K562 (cell line): ENCODE results near the gene ATP5MK. TPM values are rescaled to one million over a fixed set of nuclear protein-coding genes. Genes with fewer than 3 reads are reported as not detected.

Experiments used
- ATAC-seq: fragments of 200-7000 bp; cut with Tn5 transposase; 3 replicates; pipeline ENCODE4 v1.9.1; 2020; ENCODE audit warnings: moderate library complexity
- BruUV-seq: library from RNA; stranded (reverse); fragments of 400-500 nt; replicated peaks from 2 replicates; lab custom pipeline; 2021; lab: Mats Ljungman, UMichigan
- CTCF ChIA-PET: fragments of 300-600 bp; formaldehyde crosslinking; extraction: SDS; loops from one replicate; lab custom pipeline; 2021; ENCODE audit warnings: low intra/inter-chr PET ratio; lab: Yijun Ruan, JAX
- POLR2A ChIA-PET: fragments of 300-600, 350-650 bp; sonication (Branson Sonifier 250); formaldehyde crosslinking; extraction: SDS; loops from one replicate; lab custom pipeline; 2021; ENCODE audit warnings: antibody characterized with exemption, inconsistent platforms; lab: Yijun Ruan, JAX
- DNase-seq, 4 experiments: peaks; one replicate each; pipeline versions ENCODE4 v3.0.0 to v3.0.0-alpha.2; 2011 to 2018; ENCODE audit warnings: low spot score in 3 of 4, mixed read lengths in 3 of 4; ENCODE audit errors: extremely low read depth in 1 of 4
- FAIRE-seq: peaks from 2 replicates; lab custom pipeline; 2011; peaks lifted over from hg19 to GRCh38; lab: Jason Lieb, UNC
- H2AFZ ChIP-seq: 2 replicates; pipeline ENCODE4 v1.6.0; 2011; ENCODE audit warnings: low read depth, low read length, control low read depth, inconsistent platforms
- H3K27ac ChIP-seq: fragments of 200-600 bp; 3 replicates; pipeline ENCODE4 v1.8.0; 2011; ENCODE audit warnings: low read depth, mild to moderate bottlenecking, control low read depth, inconsistent platforms, low read length, moderate library complexity, mixed read lengths; ENCODE audit errors: extremely low read depth
- H3K27me3 ChIP-seq, 2 experiments: fragments of 300-600 bp in 1 of 2; 2 replicates in 1 of 2; 3 replicates in 1 of 2; pipeline versions ENCODE4 v1.6.0 to v1.8.0; 2011; ENCODE audit warnings: inconsistent platforms in 2 of 2, low read length in 2 of 2, mild to moderate bottlenecking in 1 of 2, mixed read lengths in 1 of 2, moderate library complexity in 1 of 2; ENCODE audit not compliant: control insufficient read depth in 2 of 2, insufficient read depth in 2 of 2
- H3K36me3 ChIP-seq: fragments of 300-600 bp; 3 replicates; pipeline ENCODE4 v1.8.0; 2011; ENCODE audit warnings: mild to moderate bottlenecking, low read length, inconsistent platforms; ENCODE audit not compliant: control insufficient read depth, insufficient read depth
- H3K4me1 ChIP-seq, 2 experiments: fragments of 200-600 bp in 1 of 2; replicated peaks in 1 of 2; 2 replicates in 1 of 2; 3 replicates in 1 of 2; pipeline versions ENCODE4 v1.5.1 to v1.8.0; 2011; ENCODE audit warnings: inconsistent platforms in 2 of 2, low read length in 2 of 2, mild to moderate bottlenecking in 1 of 2, mixed read lengths in 1 of 2, moderate library complexity in 1 of 2; ENCODE audit not compliant: control insufficient read depth in 2 of 2, insufficient read depth in 2 of 2
- H3K4me2 ChIP-seq: 2 replicates; pipeline ENCODE4 v1.6.1; 2011; ENCODE audit warnings: low read length, control low read depth, inconsistent platforms, mixed read lengths; ENCODE audit not compliant: insufficient read depth
- H3K4me3 ChIP-seq: fragments of 200-600 bp; sonication (generic), shearing (Covaris generic); 2 replicates; pipeline ENCODE4 v1.5.1; 2016; ENCODE audit warnings: control low read depth, inconsistent platforms
- H3K79me2 ChIP-seq: fragments of 200-600 bp; 3 replicates; pipeline ENCODE4 v1.8.0; 2011; ENCODE audit warnings: low read length, inconsistent platforms; ENCODE audit not compliant: control insufficient read depth, insufficient read depth
- H3K9ac ChIP-seq, 2 experiments: 2 replicates each; pipeline versions ENCODE4 v1.6.0 to v1.6.1; 2011; ENCODE audit warnings: low read depth in 2 of 2, low read length in 2 of 2, control low read depth in 1 of 2, inconsistent platforms in 1 of 2, mild to moderate bottlenecking in 1 of 2, mixed read lengths in 1 of 2; ENCODE audit not compliant: insufficient read depth in 1 of 2
- H3K9me1 ChIP-seq: one replicate; pipeline ENCODE4 v1.6.0; 2011; ENCODE audit warnings: inconsistent platforms, mild to moderate bottlenecking, low read length, moderate library complexity; ENCODE audit not compliant: control insufficient read depth, insufficient read depth
- H3K9me3 ChIP-seq: replicated peaks from 2 replicates; pipeline ENCODE4 v1.5.1; 2011; ENCODE audit warnings: low read depth, low read length, inconsistent platforms; ENCODE audit not compliant: control insufficient read depth, insufficient read depth
- H4K20me1 ChIP-seq: replicated peaks from 2 replicates; pipeline ENCODE4 v1.6.1; 2011; ENCODE audit warnings: low read length, inconsistent platforms, mixed read lengths; ENCODE audit not compliant: control insufficient read depth, insufficient read depth
- EZH2 ChIP-seq: IDR thresholded peaks from 2 replicates; pipeline ENCODE4 v1.6.1; 2012; ENCODE audit warnings: low read depth, mild to moderate bottlenecking, inconsistent platforms, low read length, borderline replicate concordance
- MCM7 ChIP-seq, 2 experiments: fragments of 450-650 bp; IDR thresholded peaks; 2 replicates each; pipeline ENCODE4 v1.6.1; 2016 to 2018
- MED1 ChIP-seq: sonication (generic); formaldehyde crosslinking; IDR thresholded peaks from 2 replicates; pipeline ENCODE4 v1.8.1; 2023; ENCODE audit warnings: missing genetic modification reagents, borderline replicate concordance
- NFE2 ChIP-seq: IDR thresholded peaks from 2 replicates; pipeline ENCODE4 v1.6.1; 2014; ENCODE audit warnings: antibody characterized with exemption, low read depth
- SNIP1 ChIP-seq: fragments of 450-650 bp; IDR thresholded peaks from 2 replicates; pipeline ENCODE4 v1.7.1; 2017; ENCODE audit warnings: low read depth, mild to moderate bottlenecking
- SUPT5H ChIP-seq: fragments of 450-650 bp; IDR thresholded peaks from 2 replicates; pipeline ENCODE4 v1.6.1; 2016
- USF2 ChIP-seq: sonication (generic); formaldehyde crosslinking; IDR thresholded peaks from 2 replicates; pipeline ENCODE4 v1.5.0; 2020; ENCODE audit warnings: missing genetic modification reagents
- ZNF3 ChIP-seq: fragments of 250-450 bp; sonication (Bioruptor Pico); IDR thresholded peaks from 2 replicates; pipeline ENCODE4 v1.5.0; 2021; ENCODE audit warnings: mild to moderate bottlenecking, moderate library complexity
- ZNF408 ChIP-seq: fragments of 250-450 bp; sonication (Bioruptor Pico); IDR thresholded peaks from 2 replicates; pipeline ENCODE4 v1.4.0; 2020; ENCODE audit warnings: low read depth, mild to moderate bottlenecking, moderate library complexity
- ZNF79 ChIP-seq: fragments of 250-450 bp; sonication (Bioruptor Pico); IDR thresholded peaks from 2 replicates; pipeline ENCODE4 v1.4.0; 2020; ENCODE audit warnings: low read depth, mild to moderate bottlenecking, moderate library complexity
- WGBS: fragments of 100-300 bp; shearing (Covaris generic); methylation state at CpG from one replicate; pipeline ENCODE4 v1.1.6; 2016; ENCODE audit warnings: low coverage, mixed read lengths; ENCODE audit not compliant: insufficient coverage; ENCODE audit errors: missing lambda C conversion rate; 5-methylcytosine and 5-hydroxymethylcytosine counted together
- in situ Hi-C: fragments of 300-500 bp; cut with MboI; formaldehyde crosslinking; loops from 4 replicates; pipeline ENCODE4 v1.15.0; 2018; ENCODE audit warnings: inconsistent platforms, mixed read lengths
- intact Hi-C: fragments of 100-400 bp; cut with micrococcal nuclease; formaldehyde crosslinking; loops from 2 replicates; pipeline ENCODE4 v1.14.2; 2022
- polyA plus RNA-seq, 8 experiments: library from polyadenylated mRNA; depleted of rRNA in 4 of 8; stranded (reverse) in 5 of 8; unstranded in 3 of 8; fragments of >200 nt; fragmentation: Nextera tagmentation in 2 of 8; fragmentation: Illumina TruSeq in 1 of 8; extraction: Ambion mirVana in 2 of 8; extraction: Trizol in 1 of 8; gene quantifications; 2 replicates each; pipeline versions ENCODE4 v1.2.1 to v1.2.3, GENCODE V29; 2011 to 2014; ENCODE audit warnings: inconsistent platforms in 1 of 8, missing spikeins in 1 of 8
- total RNA-seq, 7 experiments: library from RNA; depleted of rRNA in 6 of 7; stranded (reverse); fragments of >200 nt in 6 of 7; fragmentation: Illumina TruSeq in 2 of 7; extraction: Trizol in 2 of 7; gene quantifications; 2 replicates each; pipeline versions ENCODE4 v1.2.1 to v1.2.3, GENCODE V29; 2011 to 2021; ENCODE audit warnings: low replicate concordance in 1 of 7
- TF ChIP-seq, protein P1 (sequence below): sonication (generic); formaldehyde crosslinking; IDR thresholded peaks from 2 replicates; pipeline ENCODE4 v1.8.1; 2023; ENCODE audit warnings: mild to moderate bottlenecking, missing genetic modification reagents, moderate library complexity
- TF ChIP-seq, protein P2 (sequence below), 2 experiments: fragments of 450-650 bp; IDR thresholded peaks; 2 replicates each; pipeline ENCODE4 v1.6.1; 2016; ENCODE audit warnings: mild to moderate bottlenecking in 2 of 2, borderline replicate concordance in 1 of 2, low read depth in 1 of 2, moderate library complexity in 1 of 2

Gene ATP5MK
- total and polyA plus RNA-seq, 9 of the 15 experiments (the other 6 are each of a cell fraction or from before 2014, with no cell fraction given), result 182 to 1,810 (median 741) TPM

DNA sequence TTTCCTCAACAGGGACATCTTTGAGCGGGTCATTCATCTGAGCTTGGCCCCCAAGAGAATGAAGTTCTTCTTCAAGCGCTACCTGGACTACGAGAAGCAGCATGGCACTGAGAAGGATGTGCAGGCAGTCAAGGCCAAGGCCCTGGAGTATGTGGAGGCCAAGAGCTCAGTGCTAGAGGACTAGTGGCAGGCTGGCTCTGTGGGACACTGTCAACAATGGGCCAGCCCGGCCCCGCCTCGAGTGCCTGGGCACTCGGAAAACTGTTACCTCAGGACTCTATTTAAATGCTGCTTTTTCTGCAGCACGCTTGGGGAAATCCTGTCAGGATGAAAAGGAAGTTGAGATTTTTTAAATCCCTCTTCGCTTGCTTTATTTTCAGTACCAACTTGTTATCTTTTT is 49.1 kb upstream of the ATP5MK start (continued):
- TF ChIP-seq, protein P1, sequence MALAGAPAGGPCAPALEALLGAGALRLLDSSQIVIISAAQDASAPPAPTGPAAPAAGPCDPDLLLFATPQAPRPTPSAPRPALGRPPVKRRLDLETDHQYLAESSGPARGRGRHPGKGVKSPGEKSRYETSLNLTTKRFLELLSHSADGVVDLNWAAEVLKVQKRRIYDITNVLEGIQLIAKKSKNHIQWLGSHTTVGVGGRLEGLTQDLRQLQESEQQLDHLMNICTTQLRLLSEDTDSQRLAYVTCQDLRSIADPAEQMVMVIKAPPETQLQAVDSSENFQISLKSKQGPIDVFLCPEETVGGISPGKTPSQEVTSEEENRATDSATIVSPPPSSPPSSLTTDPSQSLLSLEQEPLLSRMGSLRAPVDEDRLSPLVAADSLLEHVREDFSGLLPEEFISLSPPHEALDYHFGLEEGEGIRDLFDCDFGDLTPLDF (CRISPR knock-in tag), result no peak

DNA sequence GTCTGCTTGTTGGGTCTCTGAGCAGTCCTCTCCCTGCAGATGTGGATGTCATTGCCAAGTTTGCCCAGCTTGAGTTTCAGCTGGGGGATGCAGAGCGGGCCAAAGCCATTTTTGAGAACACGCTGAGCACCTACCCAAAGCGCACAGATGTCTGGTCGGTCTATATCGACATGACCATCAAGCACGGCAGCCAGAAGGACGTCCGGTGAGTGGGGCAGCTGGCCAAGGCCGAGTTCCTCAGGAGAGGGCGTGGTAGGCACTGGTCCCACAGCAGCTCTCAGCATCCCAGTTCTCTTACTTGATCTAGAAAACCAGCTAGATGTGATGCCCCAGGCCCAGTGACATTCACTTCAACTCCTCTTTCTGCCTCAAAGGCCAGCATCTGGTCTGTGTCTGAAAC is 48.2 kb upstream of the ATP5MK start:
- no TSS peak for BruUV-seq
- no peak overlapping the region for H2AFZ ChIP-seq
- DNase-seq (no peak), FAIRE-seq (no peak), ATAC-seq (no peak)
- H3K4me1 ChIP-seq, result peaks cover 0 to 2% of the 10 kb centered on the region in 2 experiments; a peak in 2 of 5 replicates
- ChIA-PET POLR2A (interaction anchor here (1.2 kb wide), 1 partner anchor 10 kb away, joined by 4 read pairs; no protein-coding TSS in a partner anchor), CTCF (interaction anchor here (0.5 kb wide), 1 partner anchor 26 kb away, joined by 3 read pairs; no protein-coding TSS in a partner anchor)
- H3K9me3 ChIP-seq, result no peaks in the 10 kb centered on the region
- H3K27ac ChIP-seq, result no peak overlapping the region
- H3K4me2 ChIP-seq, result no peak overlapping the region
- whole genome bisulfite sequencing, result 96% methylated on average over 8 of the region's 10 CpGs
- 0 out of 2 replicates have a peak, but pooled peaks cover 3% of the 10 kb centered on the region for H4K20me1 ChIP-seq
- peaks cover 82% of the 10 kb centered on the region; the same call in 2 of the 3 replicates for H3K36me3 ChIP-seq
- H3K9ac ChIP-seq, result no peak overlapping the region
- in situ Hi-C loops (no loop called here), intact Hi-C loops (no loop called here)
- H3K79me2 ChIP-seq, result no peaks in the 10 kb centered on the region
- no peaks in the 10 kb centered on the region for H3K27me3 ChIP-seq
- H3K9me1 ChIP-seq, result no peaks in the 10 kb centered on the region
- H3K4me3 ChIP-seq, result no peak overlapping the region
- TF ChIP-seq MED1, result no peak
- TF ChIP-seq USF2 (CRISPR knock-in tag), result no peak
- no peak for TF ChIP-seq MCM7 (IDR thresholded peaks at IDR 0.05)
- TF ChIP-seq EZH2, result no peak
- no peak for TF ChIP-seq NFE2
- no peak for TF ChIP-seq SNIP1
- TF ChIP-seq SUPT5H, result no peak
- TF ChIP-seq, protein P2, sequence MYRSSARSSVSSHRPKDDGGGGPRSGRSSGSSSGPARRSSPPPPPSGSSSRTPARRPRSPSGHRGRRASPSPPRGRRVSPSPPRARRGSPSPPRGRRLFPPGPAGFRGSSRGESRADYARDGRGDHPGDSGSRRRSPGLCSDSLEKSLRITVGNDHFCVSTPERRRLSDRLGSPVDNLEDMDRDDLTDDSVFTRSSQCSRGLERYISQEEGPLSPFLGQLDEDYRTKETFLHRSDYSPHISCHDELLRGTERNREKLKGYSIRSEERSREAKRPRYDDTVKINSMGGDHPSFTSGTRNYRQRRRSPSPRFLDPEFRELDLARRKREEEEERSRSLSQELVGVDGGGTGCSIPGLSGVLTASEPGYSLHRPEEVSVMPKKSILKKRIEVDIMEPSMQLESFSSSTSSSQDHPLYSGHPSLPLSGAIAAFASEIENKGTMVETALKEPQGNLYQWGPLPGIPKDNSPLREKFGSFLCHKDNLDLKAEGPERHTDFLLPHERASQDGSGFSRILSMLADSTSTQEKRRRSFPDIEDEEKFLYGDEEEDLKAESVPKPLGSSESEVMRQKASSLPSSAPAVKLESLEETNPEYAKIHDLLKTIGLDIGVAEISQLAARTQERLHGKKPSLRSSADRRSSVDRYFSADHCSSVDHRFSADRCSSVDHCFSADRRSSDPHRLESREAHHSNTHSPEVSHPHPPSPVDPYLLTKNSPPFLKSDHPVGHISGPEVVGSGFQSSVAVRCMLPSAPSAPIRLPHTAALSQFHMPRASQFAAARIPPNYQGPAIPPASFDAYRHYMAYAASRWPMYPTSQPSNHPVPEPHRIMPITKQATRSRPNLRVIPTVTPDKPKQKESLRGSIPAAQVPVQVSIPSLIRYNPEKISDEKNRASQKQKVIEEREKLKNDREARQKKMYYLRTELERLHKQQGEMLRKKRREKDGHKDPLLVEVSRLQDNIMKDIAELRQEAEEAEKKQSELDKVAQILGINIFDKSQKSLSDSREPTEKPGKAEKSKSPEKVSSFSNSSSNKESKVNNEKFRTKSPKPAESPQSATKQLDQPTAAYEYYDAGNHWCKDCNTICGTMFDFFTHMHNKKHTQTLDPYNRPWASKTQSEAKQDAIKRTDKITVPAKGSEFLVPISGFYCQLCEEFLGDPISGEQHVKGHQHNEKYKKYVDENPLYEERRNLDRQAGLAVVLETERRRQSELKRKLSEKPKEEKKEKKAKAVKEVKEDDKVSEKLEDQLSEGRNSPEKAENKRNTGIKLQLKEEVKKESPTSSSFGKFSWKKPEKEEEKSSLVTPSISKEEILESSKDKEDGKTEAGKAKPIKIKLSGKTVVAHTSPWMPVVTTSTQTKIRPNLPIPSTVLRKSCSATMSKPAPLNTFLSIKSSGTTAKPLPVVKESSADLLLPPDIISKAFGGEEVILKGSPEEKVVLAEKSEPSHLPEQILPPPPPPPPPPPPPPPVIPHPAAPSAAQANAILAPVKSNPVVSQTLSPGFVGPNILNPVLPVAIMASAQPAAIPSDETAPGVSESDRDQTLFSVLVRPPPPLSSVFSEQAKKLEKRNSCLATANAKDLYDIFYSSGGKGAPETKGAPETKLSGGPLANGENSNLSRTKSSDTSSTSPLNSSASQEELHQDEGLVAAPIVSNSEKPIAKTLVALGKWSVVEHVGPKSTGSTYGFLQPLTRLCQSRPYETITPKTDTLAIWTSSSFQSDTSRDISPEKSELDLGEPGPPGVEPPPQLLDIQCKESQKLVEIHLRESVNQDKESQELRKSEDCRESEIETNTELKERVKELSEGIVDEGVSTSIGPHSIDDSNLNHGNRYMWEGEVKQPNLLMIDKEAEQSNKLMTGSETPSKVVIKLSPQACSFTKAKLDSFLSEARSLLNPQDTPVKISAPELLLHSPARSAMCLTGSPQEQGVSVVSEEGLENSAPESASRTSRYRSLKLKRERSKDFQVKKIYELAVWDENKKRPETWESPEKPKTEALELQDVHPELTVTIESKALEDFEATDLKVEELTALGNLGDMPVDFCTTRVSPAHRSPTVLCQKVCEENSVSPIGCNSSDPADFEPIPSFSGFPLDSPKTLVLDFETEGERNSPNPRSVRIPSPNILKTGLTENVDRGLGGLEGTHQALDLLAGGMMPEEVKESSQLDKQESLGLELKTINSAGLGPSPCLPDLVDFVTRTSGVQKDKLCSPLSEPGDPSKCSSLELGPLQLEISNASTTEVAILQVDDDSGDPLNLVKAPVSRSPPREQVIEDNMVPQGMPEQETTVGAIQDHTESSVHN (IDR thresholded peaks at IDR 0.05; ENCODE audit: borderline replicate concordance in 1 of 2, low read depth in 1 of 2), result no peak
- TF ChIP-seq ZNF3 (CRISPR knock-in tag), result no peak
- TF ChIP-seq ZNF79, result no peak
- TF ChIP-seq ZNF408, result no peak
